B cell (primary cell): ENCODE data around the gene FXYD2. TPM values are rescaled to one million over a fixed set of nuclear protein-coding genes. Genes with fewer than 3 reads are reported as not detected.

ENCODE experiments used
- ATAC-seq: fragments of 200-7000 bp; cut with Tn5 transposase; one replicate; pipeline ENCODE4 v1.10.0; 2021; ENCODE audit warnings: low read depth, mild to moderate bottlenecking, moderate number of reproducible peaks, moderate library complexity
- CTCF ChIA-PET: fragments of 350-600 bp; sonication (Branson Sonifier 250); formaldehyde crosslinking; loops from one replicate; lab custom pipeline; 2021; ENCODE audit warnings: antibody characterized with exemption, inconsistent platforms; lab: Charles Lee
- POLR2A ChIA-PET: fragments of 350-600 bp; sonication (Branson Sonifier 250); formaldehyde crosslinking; loops from one replicate; lab custom pipeline; 2021; ENCODE audit warnings: antibody characterized with exemption; lab: Charles Lee
- DNase-seq: peaks from one replicate; pipeline ENCODE4 v3.0.0; 2013
- H2AFZ ChIP-seq: 2 replicates; pipeline ENCODE4 v1.6.1; 2012; ENCODE audit warnings: mild to moderate bottlenecking, low read depth, low read length; ENCODE audit not compliant: insufficient read depth, poor library complexity, severe bottlenecking
- H3K27ac ChIP-seq, 2 donors: 1 replicate in 1 of 2; 2 replicates in 1 of 2; pipeline ENCODE4 v1.5.1; 2012 to 2013; ENCODE audit warnings: low read length in 2 of 2, mild to moderate bottlenecking in 2 of 2, moderate library complexity in 1 of 2
- H3K27me3 ChIP-seq, 4 experiments: fragments of 200-600 bp in 1 of 4; sonication (generic) in 1 of 4; replicated peaks in 1 of 4; 1 replicate in 2 of 4; 2 replicates in 2 of 4; pipeline versions ENCODE4 v1.6.1 to v1.7.0; 2013 to 2016; ENCODE audit warnings: low read length in 3 of 4, mild to moderate bottlenecking in 2 of 4, mixed read lengths in 1 of 4, moderate library complexity in 1 of 4; ENCODE audit not compliant: insufficient read depth in 4 of 4, control insufficient read depth in 3 of 4; ENCODE audit errors: control extremely low read depth in 1 of 4
- H3K36me3 ChIP-seq, 2 experiments: replicated peaks in 1 of 2; 1 replicate in 1 of 2; 2 replicates in 1 of 2; pipeline versions ENCODE4 v1.6.1 to v1.7.1; 2013; ENCODE audit warnings: low read length in 1 of 2; ENCODE audit not compliant: insufficient read depth in 2 of 2, control insufficient read depth in 1 of 2; ENCODE audit errors: control extremely low read depth in 1 of 2, extremely low read depth in 1 of 2
- H3K4me1 ChIP-seq, 2 donors: fragments of 200-600 bp in 1 of 2; sonication (generic) in 1 of 2; 1 replicate in 1 of 2; 2 replicates in 1 of 2; pipeline versions ENCODE4 v1.5.1 to v1.6.1; 2013 to 2017; ENCODE audit warnings: low read length in 2 of 2; ENCODE audit not compliant: control insufficient read depth in 2 of 2, insufficient read depth in 2 of 2
- H3K4me2 ChIP-seq: replicated peaks from 2 replicates; pipeline ENCODE3; 2012; ENCODE audit warnings: mild to moderate bottlenecking, low read depth, low read length; ENCODE audit not compliant: poor library complexity, severe bottlenecking
- H3K4me3 ChIP-seq, 5 experiments: fragments of 200-600 bp in 1 of 5; sonication (generic) in 1 of 5; 1 replicate in 3 of 5; 2 replicates in 2 of 5; pipeline versions ENCODE4 v1.5.1 to v1.7.0; 2011 to 2016; ENCODE audit warnings: low read length in 4 of 5, mild to moderate bottlenecking in 4 of 5, low read depth in 2 of 5, control low read depth in 1 of 5, moderate library complexity in 1 of 5; ENCODE audit not compliant: insufficient read depth in 1 of 5; ENCODE audit errors: control extremely low read depth in 1 of 5, extremely low read depth in 1 of 5
- H3K79me2 ChIP-seq: fragments of 200-600 bp; sonication (generic); one replicate; pipeline ENCODE4 v1.6.0; 2016; ENCODE audit warnings: low read length; ENCODE audit not compliant: control insufficient read depth, insufficient read depth
- H3K9ac ChIP-seq: fragments of 200-600 bp; sonication (generic); 2 replicates; pipeline ENCODE4 v1.6.1; 2017; ENCODE audit warnings: mild to moderate bottlenecking, low read length, moderate library complexity
- H3K9me3 ChIP-seq, 3 donors: one replicate each; pipeline versions ENCODE4 v1.6.1 to v1.7.1; 2013; ENCODE audit warnings: low read length in 2 of 3; ENCODE audit not compliant: control insufficient read depth in 2 of 3, insufficient read depth in 1 of 3; ENCODE audit errors: control extremely low read depth in 1 of 3
- H4K20me1 ChIP-seq: 2 replicates; pipeline ENCODE4 v1.6.0; 2012; ENCODE audit warnings: mild to moderate bottlenecking, low read length; ENCODE audit not compliant: insufficient read depth, control insufficient read depth, poor library complexity, severe bottlenecking
- H3K27ac Mint-ChIP-seq: one replicate; pipeline ENCODE4 v1.8.0; 2021; ENCODE audit warnings: mixed read lengths
- H3K27me3 Mint-ChIP-seq: one replicate; pipeline ENCODE4 v1.8.0; 2021; ENCODE audit warnings: mixed read lengths
- H3K4me1 Mint-ChIP-seq: one replicate; pipeline ENCODE4 v1.8.0; 2021; ENCODE audit warnings: mixed read lengths
- H3K4me3 Mint-ChIP-seq: one replicate; pipeline ENCODE4 v1.8.0; 2021; ENCODE audit warnings: mixed read lengths
- H3K9me3 Mint-ChIP-seq: one replicate; pipeline ENCODE4 v1.8.0; 2022; ENCODE audit warnings: mixed read lengths; ENCODE audit not compliant: insufficient read depth
- EZH2 ChIP-seq: IDR thresholded peaks from 2 replicates; pipeline ENCODE4 v1.6.1; 2012; ENCODE audit warnings: borderline replicate concordance, low read depth, mild to moderate bottlenecking, moderate library complexity, low read length; ENCODE audit not compliant: insufficient read depth, poor library complexity, severe bottlenecking
- WGBS: methylation state at CpG from one replicate; pipeline ENCODE4 v1.1.5; 2013; ENCODE audit warnings: missing lambda C conversion rate; ENCODE audit not compliant: insufficient coverage; 5-methylcytosine and 5-hydroxymethylcytosine counted together
- intact Hi-C: fragments of 100-400 bp; cut with micrococcal nuclease; formaldehyde crosslinking; loops from one replicate; pipeline ENCODE4 v1.10.0; 2022
- polyA plus RNA-seq: library from polyadenylated mRNA; depleted of rRNA; stranded (reverse); fragments of >200 nt; gene quantifications from 2 replicates; pipeline ENCODE4 v1.2.3, GENCODE V29; 2012
- total RNA-seq, 2 donors: library from RNA; stranded (reverse); fragments of 120-200 nt in 1 of 2; gene quantifications; 1 replicate in 1 of 2; 2 replicates in 1 of 2; pipeline versions ENCODE4 v1.2.3 to v1.2.4, GENCODE V29; 2013 to 2022
- TF ChIP-seq, protein P1 (sequence below): fragments of 200-600 bp; IDR thresholded peaks from one replicate; pipeline ENCODE4 v1.8.0; 2022; ENCODE audit warnings: antibody characterized with exemption, mild to moderate bottlenecking

FXYD2 gene
- total and polyA plus RNA-seq, 2 donors (not counting 1 experiment from before 2014, with no cell fraction given): 0.61 to 19.5 TPM

DNA sequence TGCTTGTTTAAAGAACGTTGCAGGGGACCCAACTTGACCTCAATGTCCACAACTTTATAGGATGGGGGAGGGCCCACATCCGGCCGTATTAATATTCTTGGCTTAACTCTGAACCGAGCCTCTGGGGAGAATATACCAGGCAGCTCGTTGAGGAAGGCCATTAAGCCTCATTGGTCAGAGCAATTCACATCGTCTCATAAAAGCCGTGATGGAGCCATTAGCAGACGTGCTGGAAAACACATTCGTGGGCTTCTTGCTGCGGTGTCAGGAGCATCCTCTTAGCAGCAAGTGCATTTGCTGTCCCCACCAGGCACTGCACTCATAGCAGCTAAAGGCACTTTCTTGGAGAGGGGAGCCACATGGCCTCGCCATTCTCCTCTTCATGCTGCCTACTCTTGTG lies 42.4 kb downstream of the FXYD2 start:
- H3K4me1 Mint-ChIP-seq: no peaks in the 10 kb centered on the region

DNA sequence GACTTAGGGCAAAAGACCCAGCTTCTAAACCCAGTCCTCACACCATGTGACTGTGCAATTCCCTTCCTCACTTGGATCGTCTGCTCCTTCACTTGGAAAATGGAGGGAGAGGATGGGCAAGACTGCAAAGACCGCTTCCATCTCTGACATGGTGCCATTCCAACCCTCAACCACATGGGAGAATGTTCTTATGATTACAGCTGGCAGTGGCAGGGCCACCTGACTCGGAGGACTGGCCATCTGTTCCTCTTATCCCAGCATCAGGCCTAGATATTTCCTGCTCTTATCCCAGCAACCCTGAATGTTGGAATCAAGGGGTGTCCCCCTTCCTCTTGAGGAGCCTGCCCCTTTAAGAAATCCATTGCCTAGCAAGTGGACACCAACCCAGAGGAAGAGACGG lies 42.9 kb downstream of the FXYD2 start:
- no peaks in the 10 kb centered on the region for H3K36me3 ChIP-seq
- no peaks in the 10 kb centered on the region for H3K9me3 Mint-ChIP-seq

More for the DNA sequence above, 42.4 kb downstream of the FXYD2 start:
- 85% methylated on average over 11 of the region's 11 CpGs for WGBS
- Histone ChIP-seq H4K20me1 (no peaks in the 10 kb centered on the region), H3K9ac (no peak overlapping the region), H3K9me3 (no peaks in the 10 kb centered on the region), H2AFZ (no peak overlapping the region), H3K27ac (no peak overlapping the region), H3K36me3 (no peaks in the 10 kb centered on the region), H3K27me3 (peaks cover 0 to 28% (median under 1%) of the 10 kb centered on the region in 4 experiments), H3K4me1 (no peaks in the 10 kb centered on the region), H3K79me2 (no peaks in the 10 kb centered on the region), H3K4me3 (no peak overlapping the region), H3K4me2 (no peak overlapping the region)
- Mint-ChIP-seq H3K9me3 (no peaks in the 10 kb centered on the region), H3K4me3 (no peak overlapping the region), H3K27me3 (peaks cover 61% of the 10 kb centered on the region), H3K27ac (no peak overlapping the region)
- ChIA-PET POLR2A (no interaction called here), CTCF (no interaction called here)
- intact Hi-C loops: no loop called here
- no peak for TF ChIP-seq EZH2
- TF ChIP-seq, protein P1, sequence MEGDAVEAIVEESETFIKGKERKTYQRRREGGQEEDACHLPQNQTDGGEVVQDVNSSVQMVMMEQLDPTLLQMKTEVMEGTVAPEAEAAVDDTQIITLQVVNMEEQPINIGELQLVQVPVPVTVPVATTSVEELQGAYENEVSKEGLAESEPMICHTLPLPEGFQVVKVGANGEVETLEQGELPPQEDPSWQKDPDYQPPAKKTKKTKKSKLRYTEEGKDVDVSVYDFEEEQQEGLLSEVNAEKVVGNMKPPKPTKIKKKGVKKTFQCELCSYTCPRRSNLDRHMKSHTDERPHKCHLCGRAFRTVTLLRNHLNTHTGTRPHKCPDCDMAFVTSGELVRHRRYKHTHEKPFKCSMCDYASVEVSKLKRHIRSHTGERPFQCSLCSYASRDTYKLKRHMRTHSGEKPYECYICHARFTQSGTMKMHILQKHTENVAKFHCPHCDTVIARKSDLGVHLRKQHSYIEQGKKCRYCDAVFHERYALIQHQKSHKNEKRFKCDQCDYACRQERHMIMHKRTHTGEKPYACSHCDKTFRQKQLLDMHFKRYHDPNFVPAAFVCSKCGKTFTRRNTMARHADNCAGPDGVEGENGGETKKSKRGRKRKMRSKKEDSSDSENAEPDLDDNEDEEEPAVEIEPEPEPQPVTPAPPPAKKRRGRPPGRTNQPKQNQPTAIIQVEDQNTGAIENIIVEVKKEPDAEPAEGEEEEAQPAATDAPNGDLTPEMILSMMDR: no peak
- DNase-seq (no peak), ATAC-seq (no peak)

More for the DNA sequence above, 42.9 kb downstream of the FXYD2 start:
- H3K4me1 Mint-ChIP-seq: no peaks in the 10 kb centered on the region
- Histone ChIP-seq H4K20me1 (no peaks in the 10 kb centered on the region), H3K4me3 (no peak overlapping the region), H3K79me2 (no peaks in the 10 kb centered on the region), H3K27me3 (peaks cover 0 to 25% (median under 1%) of the 10 kb centered on the region in 4 experiments), H3K9me3 (no peaks in the 10 kb centered on the region), H3K4me1 (no peaks in the 10 kb centered on the region), H2AFZ (no peak overlapping the region), H3K9ac (no peak overlapping the region), H3K4me2 (no peak overlapping the region), H3K27ac (no peak overlapping the region)
- ChIA-PET CTCF (interaction anchor here (1.2 kb wide), 1 partner anchor 26 kb away, joined by 4 read pairs; no protein-coding TSS in a partner anchor), POLR2A (no interaction called here)
- intact Hi-C loops: no loop called here
- peaks cover 64% of the 10 kb centered on the region for H3K27me3 Mint-ChIP-seq
- H3K4me3 Mint-ChIP-seq: no peak overlapping the region
- no peak for ATAC-seq
- WGBS: 86% methylated on average over 3 of the region's 4 CpGs
- no peak for DNase-seq
- TF ChIP-seq EZH2: no peak
- TF ChIP-seq, protein P1: no peak
- no peak overlapping the region for H3K27ac Mint-ChIP-seq
